HepG2 (cell line): ENCODE data around the gene MBLAC1. TPM values are rescaled to one million over a fixed set of nuclear protein-coding genes. Genes with fewer than 3 reads are reported as not detected.

Experiments
- ATAC-seq: fragments of 200-7000 bp; cut with Tn5 transposase; 3 replicates; pipeline ENCODE4 v1.9.1; 2020; ENCODE audit warnings: mild to moderate bottlenecking, moderate library complexity
- BruUV-seq: library from RNA; stranded (reverse); fragments of 400-500 nt; replicated peaks from 2 replicates; lab custom pipeline; 2021; lab: Mats Ljungman, UMichigan
- CTCF ChIA-PET: fragments of 300-600 bp; formaldehyde crosslinking; extraction: SDS; loops from one replicate; lab custom pipeline; 2021; ENCODE audit warnings: low total read pairs, inconsistent platforms, low intra/inter-chr PET ratio; lab: Yijun Ruan, JAX
- POLR2A ChIA-PET: fragments of 350-600 bp; sonication (Branson Sonifier 250); formaldehyde crosslinking; loops from one replicate; lab custom pipeline; 2020; ENCODE audit warnings: antibody characterized with exemption, inconsistent platforms; lab: Yijun Ruan, JAX
- DNase-seq: peaks from one replicate; pipeline ENCODE4 v3.0.0-alpha.2; 2015; ENCODE audit warnings: low spot score
- FAIRE-seq: peaks from 3 replicates; lab custom pipeline; 2011; peaks lifted over from hg19 to GRCh38; lab: Jason Lieb, UNC
- H2AFZ ChIP-seq: one replicate; pipeline ENCODE4 v1.6.1; 2011; ENCODE audit warnings: low read length, inconsistent platforms
- H3K27ac ChIP-seq: fragments of 300-600 bp; 3 replicates; pipeline ENCODE4 v1.8.0; 2011; ENCODE audit warnings: mixed run types, mild to moderate bottlenecking, mixed read lengths, low read length, inconsistent platforms; ENCODE audit not compliant: insufficient read depth; ENCODE audit errors: extremely low read length
- H3K27me3 ChIP-seq, 2 experiments: fragments of 200-600 bp in 1 of 2; 2 replicates in 1 of 2; 3 replicates in 1 of 2; pipeline versions ENCODE4 v1.6.0 to v1.8.0; 2011; ENCODE audit warnings: low read length in 2 of 2, mild to moderate bottlenecking in 2 of 2, moderate library complexity in 2 of 2, inconsistent platforms in 1 of 2; ENCODE audit not compliant: insufficient read depth in 2 of 2, control insufficient read depth in 1 of 2
- H3K36me3 ChIP-seq, 2 experiments: fragments of 200-600 bp in 1 of 2; replicated peaks in 1 of 2; 2 replicates in 1 of 2; 3 replicates in 1 of 2; pipeline versions ENCODE4 v1.5.1 to v1.8.0; 2011; ENCODE audit warnings: low read length in 2 of 2, inconsistent platforms in 1 of 2; ENCODE audit not compliant: insufficient read depth in 2 of 2, control insufficient read depth in 1 of 2
- H3K4me1 ChIP-seq: 2 replicates; pipeline ENCODE4 v1.5.1; 2012; ENCODE audit warnings: low read length, inconsistent platforms; ENCODE audit not compliant: insufficient read depth
- H3K4me2 ChIP-seq: 2 replicates; pipeline ENCODE4 v1.6.0; 2011; ENCODE audit warnings: low read depth, low read length, inconsistent platforms
- H3K4me3 ChIP-seq, 3 experiments: fragments of 200-600 bp in 1 of 3; sonication (generic), shearing (Covaris generic) in 1 of 3; replicated peaks in 1 of 3; 2 replicates each; pipeline ENCODE4 v1.5.1; 2011 to 2016; ENCODE audit warnings: low read length in 3 of 3, inconsistent platforms in 2 of 3, low read depth in 2 of 3, mild to moderate bottlenecking in 2 of 3, control low read depth in 1 of 3, mixed read lengths in 1 of 3; ENCODE audit not compliant: insufficient read depth in 1 of 3
- H3K79me2 ChIP-seq: one replicate; pipeline ENCODE4 v1.6.1; 2011; ENCODE audit warnings: low read length, inconsistent platforms; ENCODE audit not compliant: insufficient read depth
- H3K9ac ChIP-seq: 2 replicates; pipeline ENCODE4 v1.6.0; 2011; ENCODE audit warnings: mild to moderate bottlenecking, low read depth, low read length, inconsistent platforms; ENCODE audit not compliant: insufficient read depth
- H3K9me3 ChIP-seq: 2 replicates; pipeline ENCODE4 v1.5.1; 2012; ENCODE audit warnings: mild to moderate bottlenecking, low read length
- H4K20me1 ChIP-seq: 2 replicates; pipeline ENCODE4 v1.6.0; 2011; ENCODE audit warnings: inconsistent platforms, mild to moderate bottlenecking, low read length, moderate library complexity; ENCODE audit not compliant: insufficient read depth
- CHD2 ChIP-seq: IDR thresholded peaks from 2 replicates; pipeline ENCODE4 v1.6.1; 2011; ENCODE audit warnings: low read depth, low read length, improper control_type of control experiment
- KLF9 ChIP-seq: IDR thresholded peaks from 2 replicates; pipeline ENCODE4 v1.6.1; 2016; ENCODE audit warnings: low read depth
- TFDP1 ChIP-seq: IDR thresholded peaks from 2 replicates; pipeline ENCODE4 v1.6.1; 2016; ENCODE audit warnings: missing compliant biosample characterization, missing genetic modification reagents, borderline replicate concordance
- ZNF557 ChIP-seq: sonication (generic); formaldehyde crosslinking; IDR thresholded peaks from 2 replicates; pipeline ENCODE4 v1.4.0; 2020; ENCODE audit warnings: missing genetic modification reagents
- ZNF558 ChIP-seq: sonication (generic); formaldehyde crosslinking; IDR thresholded peaks from 2 replicates; pipeline ENCODE4 v1.9.0; 2022; ENCODE audit warnings: mild to moderate bottlenecking, missing genetic modification reagents, borderline replicate concordance
- ZNF614 ChIP-seq: IDR thresholded peaks from 2 replicates; pipeline ENCODE4 v1.6.1; 2018; ENCODE audit warnings: missing biosample characterization, missing genetic modification reagents, inconsistent platforms, borderline replicate concordance
- ZNF761 ChIP-seq: sonication (generic); formaldehyde crosslinking; conservative IDR thresholded peaks from 2 replicates; pipeline ENCODE4 v1.4.0; 2020; ENCODE audit warnings: mild to moderate bottlenecking, missing genetic modification reagents
- ZNF839 ChIP-seq: sonication (generic); formaldehyde crosslinking; IDR thresholded peaks from 2 replicates; pipeline ENCODE4 v1.4.0; 2020; ENCODE audit warnings: missing genetic modification reagents, mild to moderate bottlenecking, borderline replicate concordance
- WGBS: methylation state at CpG from one replicate; pipeline ENCODE4 v1.1.6; 2017; ENCODE audit warnings: low lambda C conversion rate; 5-methylcytosine and 5-hydroxymethylcytosine counted together
- in situ Hi-C: cut with HindIII; loops from 2 replicates; pipeline ENCODE4 v1.10.0; 2017; ENCODE audit warnings: low pct_unique_long_range_greater_than_20kb; ENCODE audit not compliant: extremely low pct_ligation_motif_present
- intact Hi-C: fragments of 100-400 bp; cut with micrococcal nuclease; formaldehyde crosslinking; loops from one replicate; pipeline ENCODE4 v1.10.0; 2022; ENCODE audit not compliant: unreplicated experiment
- polyA plus RNA-seq, 8 experiments: library from polyadenylated mRNA; depleted of rRNA in 3 of 8; stranded (reverse) in 7 of 8; unstranded in 1 of 8; fragments of >200 nt; fragmentation: Illumina TruSeq in 4 of 8; extraction: Trizol in 4 of 8; gene quantifications; 2 replicates each; pipeline versions ENCODE4 v1.2.1 to v1.2.3, GENCODE V29; 2011 to 2016; ENCODE audit warnings: low read depth in 4 of 8, missing spikeins in 1 of 8, mixed read lengths in 1 of 8; ENCODE audit not compliant: insufficient read depth in 1 of 8
- total RNA-seq, 5 experiments: library from RNA; depleted of rRNA; stranded (reverse); fragments of >200 nt; fragmentation: Illumina TruSeq; extraction: Trizol; gene quantifications; 2 replicates each; pipeline ENCODE4 v1.2.3, GENCODE V29; 2016; ENCODE audit warnings: low read depth in 1 of 5
- TF ChIP-seq, protein P1 (sequence below): sonication (generic); formaldehyde crosslinking; IDR thresholded peaks from 2 replicates; pipeline ENCODE4 v1.4.0; 2020; ENCODE audit warnings: missing genetic modification reagents, mild to moderate bottlenecking, borderline replicate concordance
- TF ChIP-seq, protein P2 (sequence below): IDR thresholded peaks from 2 replicates; pipeline ENCODE4 v1.6.1; 2012; ENCODE audit warnings: inconsistent platforms
- TF ChIP-seq, protein P3 (sequence below): sonication (generic); formaldehyde crosslinking; IDR thresholded peaks from 2 replicates; pipeline ENCODE4 v1.5.0; 2020; ENCODE audit warnings: mild to moderate bottlenecking, missing genetic modification reagents

The MBLAC1 gene
- total and polyA plus RNA-seq, 2 of the 13 experiments (the other 11 are each of a cell fraction or from before 2014, with no cell fraction given), result 0.79 to 2.1 TPM

- H3K9ac ChIP-seq, result no peak overlapping the region
- H3K4me3 ChIP-seq, result no peak overlapping the region
- no peaks in the 10 kb centered on the region for H3K79me2 ChIP-seq
- no peaks in the 10 kb centered on the region for H4K20me1 ChIP-seq
- WGBS, result 7% methylated on average over 11 of the region's 11 CpGs
- intact Hi-C loops (no loop called here), in situ Hi-C loops (no loop called here)
- H3K4me1 ChIP-seq, result peaks cover 43% of the 10 kb centered on the region
- POLR2A ChIA-PET, result interaction anchor here (0.6 to 2.2 kb wide), 3 partner anchors 8 to 20 kb away, joined by 3 to 10 read pairs (median 7); partner anchors contain the start of genes GPC2 and LAMTOR4
- ATAC-seq (peak; percentile 23), FAIRE-seq (no peak), DNase-seq (no peak)
- TF ChIP-seq ZNF761 (no peak), CHD2 (peak; percentile 87), ZNF614 (CRISPR knock-in tag) (no peak), KLF9 (no peak), ZNF839 (no peak), ZNF558 (CRISPR knock-in tag) (no peak), TFDP1 (no peak), ZNF557 (CRISPR knock-in tag) (no peak)
- TF ChIP-seq, protein P1, sequence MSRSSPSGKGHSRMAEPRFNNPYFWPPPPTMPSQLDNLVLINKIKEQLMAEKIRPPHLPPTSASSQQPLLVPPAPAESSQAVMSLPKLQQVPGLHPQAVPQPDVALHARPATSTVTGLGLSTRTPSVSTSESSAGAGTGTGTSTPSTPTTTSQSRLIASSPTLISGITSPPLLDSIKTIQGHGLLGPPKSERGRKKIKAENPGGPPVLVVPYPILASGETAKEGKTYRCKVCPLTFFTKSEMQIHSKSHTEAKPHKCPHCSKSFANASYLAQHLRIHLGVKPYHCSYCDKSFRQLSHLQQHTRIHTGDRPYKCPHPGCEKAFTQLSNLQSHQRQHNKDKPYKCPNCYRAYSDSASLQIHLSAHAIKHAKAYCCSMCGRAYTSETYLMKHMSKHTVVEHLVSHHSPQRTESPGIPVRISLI (CRISPR knock-in tag), result peak; percentile 44; the same call in 1 of the 2 replicates
- TF ChIP-seq, protein P2, sequence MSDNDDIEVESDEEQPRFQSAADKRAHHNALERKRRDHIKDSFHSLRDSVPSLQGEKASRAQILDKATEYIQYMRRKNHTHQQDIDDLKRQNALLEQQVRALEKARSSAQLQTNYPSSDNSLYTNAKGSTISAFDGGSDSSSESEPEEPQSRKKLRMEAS, result peak; percentile 20; the same call in 1 of the 2 replicates
- TF ChIP-seq, protein P3, sequence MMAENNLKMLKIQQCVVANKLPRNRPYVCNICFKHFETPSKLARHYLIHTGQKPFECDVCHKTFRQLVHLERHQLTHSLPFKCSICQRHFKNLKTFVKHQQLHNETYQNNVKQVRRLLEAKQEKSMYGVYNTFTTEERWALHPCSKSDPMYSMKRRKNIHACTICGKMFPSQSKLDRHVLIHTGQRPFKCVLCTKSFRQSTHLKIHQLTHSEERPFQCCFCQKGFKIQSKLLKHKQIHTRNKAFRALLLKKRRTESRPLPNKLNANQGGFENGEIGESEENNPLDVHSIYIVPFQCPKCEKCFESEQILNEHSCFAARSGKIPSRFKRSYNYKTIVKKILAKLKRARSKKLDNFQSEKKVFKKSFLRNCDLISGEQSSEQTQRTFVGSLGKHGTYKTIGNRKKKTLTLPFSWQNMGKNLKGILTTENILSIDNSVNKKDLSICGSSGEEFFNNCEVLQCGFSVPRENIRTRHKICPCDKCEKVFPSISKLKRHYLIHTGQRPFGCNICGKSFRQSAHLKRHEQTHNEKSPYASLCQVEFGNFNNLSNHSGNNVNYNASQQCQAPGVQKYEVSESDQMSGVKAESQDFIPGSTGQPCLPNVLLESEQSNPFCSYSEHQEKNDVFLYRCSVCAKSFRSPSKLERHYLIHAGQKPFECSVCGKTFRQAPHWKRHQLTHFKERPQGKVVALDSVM (CRISPR knock-in tag), result peak; percentile 84
- H3K27me3 ChIP-seq, result peaks cover 1 to 43% of the 10 kb centered on the region in 2 experiments; a peak in 3 of 5 replicates
- peak overlapping the region; percentile 93 for H3K4me2 ChIP-seq
- H3K27ac ChIP-seq, result no peak overlapping the region
- CTCF ChIA-PET, result no interaction called here
- BruUV-seq, result no TSS peak
- no peak overlapping the region for H2AFZ ChIP-seq
- H3K36me3 ChIP-seq, result no peaks in the 10 kb centered on the region
- H3K9me3 ChIP-seq, result no peaks in the 10 kb centered on the region
Measured at GRCh38 chr7:100169147-100169850, 42.5 kb downstream of the MBLAC1 start.
